IPS-18a (cell line): ENCODE measurements around the gene YPEL4.

ENCODE experiments used
- H3K27ac ChIP-seq: one replicate; pipeline ENCODE4 v1.5.1; 2013; ENCODE audit warnings: low read length
- H3K27me3 ChIP-seq: one replicate; pipeline ENCODE4 v1.6.1; 2013; ENCODE audit warnings: mild to moderate bottlenecking, low read length; ENCODE audit not compliant: control insufficient read depth, insufficient read depth
- H3K36me3 ChIP-seq: one replicate; pipeline ENCODE4 v1.6.1; 2013; ENCODE audit warnings: low read depth, low read length; ENCODE audit not compliant: control insufficient read depth
- H3K4me1 ChIP-seq: one replicate; pipeline ENCODE4 v1.6.1; 2013; ENCODE audit warnings: low read depth, low read length; ENCODE audit not compliant: control insufficient read depth
- H3K4me3 ChIP-seq: one replicate; pipeline ENCODE4 v1.5.1; 2013; ENCODE audit warnings: low read length
- H3K9ac ChIP-seq: one replicate; pipeline ENCODE4 v1.6.1; 2013; ENCODE audit warnings: mild to moderate bottlenecking, low read length, moderate library complexity
- H3K9me3 ChIP-seq: one replicate; pipeline ENCODE4 v1.6.1; 2013; ENCODE audit warnings: low read depth, low read length; ENCODE audit not compliant: control insufficient read depth

The YPEL4 gene

GRCh38 chr11:57599381-57599780 is 50.3 kb downstream of the YPEL4 start:
- H3K4me3 ChIP-seq, result no peak overlapping the region
- H3K9ac ChIP-seq, result no peak overlapping the region
- peaks cover 16% of the 10 kb centered on the region for H3K4me1 ChIP-seq
- H3K27ac ChIP-seq, result no peak overlapping the region
- no peaks in the 10 kb centered on the region for H3K27me3 ChIP-seq
- peaks cover 4% of the 10 kb centered on the region for H3K36me3 ChIP-seq
- no peaks in the 10 kb centered on the region for H3K9me3 ChIP-seq

- H3K36me3 ChIP-seq, result peaks cover 4% of the 10 kb centered on the region
- H3K4me3 ChIP-seq, result peak overlapping the region; percentile 70
- H3K9ac ChIP-seq, result peak overlapping the region; percentile 66
- H3K9me3 ChIP-seq, result no peaks in the 10 kb centered on the region
- peaks cover 16% of the 10 kb centered on the region for H3K4me1 ChIP-seq
- no peak overlapping the region for H3K27ac ChIP-seq
- no peaks in the 10 kb centered on the region for H3K27me3 ChIP-seq
Measured at GRCh38 chr11:57598831-57599155, 50.9 kb downstream of the YPEL4 start.

GRCh38 chr11:57597916-57598830 is 51.5 kb downstream of the YPEL4 start:
- H3K4me3 ChIP-seq, result peak overlapping the region; percentile 70
- peaks cover 4% of the 10 kb centered on the region for H3K36me3 ChIP-seq
- no peaks in the 10 kb centered on the region for H3K27me3 ChIP-seq
- H3K27ac ChIP-seq, result peak overlapping the region; percentile 68
- peak overlapping the region; percentile 66 for H3K9ac ChIP-seq
- peaks cover 16% of the 10 kb centered on the region for H3K4me1 ChIP-seq
- H3K9me3 ChIP-seq, result no peaks in the 10 kb centered on the region

GRCh38 chr11:57597461-57597915 is 52.2 kb downstream of the YPEL4 start, which contains the start of gene SERPING1:
Gene SERPING1, plus strand, starts transcription at chr11:57597685. Its CDS starts 586 bp downstream, at chr11:57598271.
- no peaks in the 10 kb centered on the region for H3K9me3 ChIP-seq
- H3K9ac ChIP-seq, result peak within 1 kb of the TSS; percentile 66
- peak within 1 kb of the TSS; percentile 70 for H3K4me3 ChIP-seq
- peak within 1 kb of the TSS; percentile 68 for H3K27ac ChIP-seq
- H3K27me3 ChIP-seq, result no peaks in the 10 kb centered on the region
- peaks cover 16% of the 10 kb centered on the region for H3K4me1 ChIP-seq
- peaks cover 4% of the 10 kb centered on the region for H3K36me3 ChIP-seq

GRCh38 chr11:57596266-57596885 is 53.3 kb downstream of the YPEL4 start:
- no peak overlapping the region for H3K4me3 ChIP-seq
- H3K27me3 ChIP-seq, result no peaks in the 10 kb centered on the region
- no peak overlapping the region for H3K27ac ChIP-seq
- no peak overlapping the region for H3K9ac ChIP-seq
- H3K36me3 ChIP-seq, result peaks cover 4% of the 10 kb centered on the region
- H3K4me1 ChIP-seq, result peaks cover 16% of the 10 kb centered on the region
- H3K9me3 ChIP-seq, result no peaks in the 10 kb centered on the region
